SK-N-SH (cell line): ENCODE measurements around the gene DGKI. TPM values are rescaled to one million over a fixed set of nuclear protein-coding genes. Genes with fewer than 3 reads are reported as not detected.

Experiments
- CTCF ChIA-PET: fragments of 300-600, 350-600 bp; formaldehyde crosslinking; extraction: SDS; loops from one replicate; lab custom pipeline; 2021; lab: Yijun Ruan, JAX
- POLR2A ChIA-PET: fragments of 350-600 bp; sonication (Branson Sonifier 250); formaldehyde crosslinking; extraction: SDS; loops from one replicate; lab custom pipeline; 2020; ENCODE audit warnings: antibody characterized with exemption, inconsistent platforms; lab: Yijun Ruan, JAX
- DNase-seq: peaks from one replicate; pipeline ENCODE4 v3.0.0; 2012
- H2AFZ ChIP-seq: fragments of 200-600 bp; sonication (generic); 2 replicates; pipeline ENCODE4 v1.8.1; 2016; ENCODE audit warnings: antibody characterized with exemption, mild to moderate bottlenecking, low read depth
- H3F3A ChIP-seq: fragments of 200-600 bp; sonication (generic); replicated peaks from 2 replicates; pipeline ENCODE3; 2016; ENCODE audit warnings: antibody characterized with exemption, mild to moderate bottlenecking; ENCODE audit not compliant: insufficient read depth
- H3K27ac ChIP-seq, 2 experiments: fragments of 200-500 bp in 1 of 2; fragments of 200-600 bp in 1 of 2; sonication (Bioruptor generic) in 1 of 2; sonication (generic), shearing (Covaris generic) in 1 of 2; 2 replicates each; pipeline versions ENCODE4 v1.5.1 to v1.6.1; 2014 to 2016; ENCODE audit warnings: low read depth in 2 of 2, inconsistent platforms in 1 of 2, low read length in 1 of 2, mild to moderate bottlenecking in 1 of 2, mixed read lengths in 1 of 2
- H3K27me3 ChIP-seq: fragments of 200-600 bp; sonication (generic), shearing (Covaris generic); 2 replicates; pipeline ENCODE4 v1.6.1; 2016; ENCODE audit warnings: mixed run types; ENCODE audit not compliant: insufficient read depth
- H3K36me3 ChIP-seq, 2 experiments: fragments of 200-500 bp in 1 of 2; fragments of 200-600 bp in 1 of 2; sonication (Bioruptor generic) in 1 of 2; sonication (generic) in 1 of 2; replicated peaks in 1 of 2; 2 replicates each; pipeline versions ENCODE3 to v1.5.1; 2014 to 2016; ENCODE audit warnings: low read length in 1 of 2, mild to moderate bottlenecking in 1 of 2; ENCODE audit not compliant: insufficient read depth in 2 of 2, control insufficient read depth in 1 of 2
- H3K4me1 ChIP-seq, 2 experiments: fragments of 200-500 bp in 1 of 2; fragments of 200-600 bp in 1 of 2; sonication (Bioruptor generic) in 1 of 2; sonication (generic), shearing (Covaris generic) in 1 of 2; 2 replicates each; pipeline versions ENCODE4 v1.5.1 to v1.6.1; 2014 to 2016; ENCODE audit warnings: low read depth in 1 of 2, low read length in 1 of 2, mixed run types in 1 of 2; ENCODE audit not compliant: insufficient read depth in 2 of 2, control insufficient read depth in 1 of 2
- H3K4me2 ChIP-seq: fragments of 200-600 bp; sonication (generic), shearing (Covaris generic); 2 replicates; pipeline ENCODE4 v1.6.1; 2017; ENCODE audit warnings: mixed run types
- H3K4me3 ChIP-seq, 2 experiments: fragments of 200-500 bp in 1 of 2; fragments of 200-600 bp in 1 of 2; sonication (Bioruptor generic) in 1 of 2; sonication (generic), shearing (Covaris generic) in 1 of 2; 2 replicates each; pipeline versions ENCODE4 v1.5.1 to v1.8.1; 2014 to 2016; ENCODE audit warnings: low read depth in 2 of 2, inconsistent platforms in 1 of 2, low read length in 1 of 2, mild to moderate bottlenecking in 1 of 2, mixed read lengths in 1 of 2, moderate library complexity in 1 of 2
- H3K79me2 ChIP-seq: fragments of 200-600 bp; sonication (generic); 2 replicates; pipeline ENCODE4 v1.8.1; 2017; ENCODE audit warnings: mild to moderate bottlenecking; ENCODE audit not compliant: insufficient read depth
- H3K9ac ChIP-seq: fragments of 200-600 bp; sonication (generic); 2 replicates; pipeline ENCODE4 v1.6.1; 2017; ENCODE audit warnings: mixed run types
- H3K9me2 ChIP-seq: fragments of 200-600 bp; sonication (generic); 2 replicates; pipeline ENCODE4 v1.6.1; 2017; ENCODE audit warnings: mixed run types
- H3K9me3 ChIP-seq: fragments of 200-600 bp; sonication (generic); 2 replicates; pipeline ENCODE4 v1.6.1; 2017; ENCODE audit warnings: mixed run types, mild to moderate bottlenecking, moderate library complexity
- H4K20me1 ChIP-seq: fragments of 200-600 bp; sonication (generic); 2 replicates; pipeline ENCODE4 v1.6.1; 2017; ENCODE audit warnings: mild to moderate bottlenecking, mixed run types; ENCODE audit not compliant: insufficient read depth
- CHD2 ChIP-seq: fragments of 150-350 bp; IDR thresholded peaks from 2 replicates; pipeline ENCODE4 v1.6.1; 2018; ENCODE audit warnings: low read length; ENCODE audit not compliant: partially characterized antibody
- ELF1 ChIP-seq: IDR thresholded peaks from 2 replicates; pipeline ENCODE4 v1.4.0; 2012
- EP300 ChIP-seq, 2 experiments: IDR thresholded peaks; 2 replicates each; pipeline versions ENCODE4 v1.4.0 to v1.6.1; 2012; ENCODE audit warnings: borderline replicate concordance in 1 of 2, low read depth in 1 of 2, low read length in 1 of 2
- FOXJ3 ChIP-seq: sonication (generic); formaldehyde crosslinking; IDR thresholded peaks from 2 replicates; pipeline ENCODE4 v1.5.1; 2020; ENCODE audit warnings: mild to moderate bottlenecking, missing genetic modification reagents
- GABPA ChIP-seq: IDR thresholded peaks from 2 replicates; pipeline ENCODE4 v1.4.0; 2012; ENCODE audit warnings: low read depth, mild to moderate bottlenecking
- MEF2A ChIP-seq: IDR thresholded peaks from 2 replicates; pipeline ENCODE4 v1.4.0; 2012; ENCODE audit warnings: low read depth, borderline replicate concordance
- MXI1 ChIP-seq: IDR thresholded peaks from 2 replicates; pipeline ENCODE4 v1.6.1; 2012; ENCODE audit warnings: mild to moderate bottlenecking, low read depth, low read length, improper control_type of control experiment
- NRF1 ChIP-seq: IDR thresholded peaks from 2 replicates; pipeline ENCODE4 v1.6.1; 2012; ENCODE audit warnings: low read depth, mild to moderate bottlenecking, low read length
- RCOR1 ChIP-seq: fragments of 150-350 bp; IDR thresholded peaks from 2 replicates; pipeline ENCODE4 v1.6.1; 2017; ENCODE audit warnings: antibody characterized with exemption, low read length
- RFX5 ChIP-seq: IDR thresholded peaks from 2 replicates; pipeline ENCODE4 v1.6.1; 2012; ENCODE audit warnings: mild to moderate bottlenecking, improper control_type of control experiment, low read length
- SMC3 ChIP-seq: IDR thresholded peaks from 2 replicates; pipeline ENCODE4 v1.6.1; 2012; ENCODE audit warnings: low read depth, low read length, improper control_type of control experiment
- TAF1 ChIP-seq: IDR thresholded peaks from 2 replicates; pipeline ENCODE4 v1.6.1; 2012; ENCODE audit warnings: low read depth, mild to moderate bottlenecking, low read length, moderate library complexity, borderline replicate concordance
- TCF12 ChIP-seq: IDR thresholded peaks from 2 replicates; pipeline ENCODE4 v1.4.0; 2012
- USF1 ChIP-seq: IDR thresholded peaks from 2 replicates; pipeline ENCODE4 v1.4.0; 2012; ENCODE audit warnings: low read depth, borderline replicate concordance
- WGBS: methylation state at CpG from one replicate; pipeline ENCODE4 v1.1.6; 2017; ENCODE audit warnings: low lambda C conversion rate; 5-methylcytosine and 5-hydroxymethylcytosine counted together
- polyA plus RNA-seq, 3 experiments: library from polyadenylated mRNA; depleted of rRNA; stranded (reverse); fragments of >200 nt; gene quantifications; 2 replicates each; pipeline ENCODE4 v1.2.3, GENCODE V29; 2012
- TF ChIP-seq, protein P1 (sequence below): fragments of 200-600 bp; sonication (generic); IDR thresholded peaks from 2 replicates; pipeline ENCODE4 v1.6.1; 2017; ENCODE audit warnings: antibody characterized with exemption, mild to moderate bottlenecking, moderate library complexity
- TF ChIP-seq, protein P2 (sequence below): fragments of 150-350 bp; IDR thresholded peaks from 2 replicates; pipeline ENCODE4 v1.6.1; 2017; ENCODE audit warnings: antibody characterized with exemption, low read length, low read depth, borderline replicate concordance
- TF ChIP-seq, protein P3 (sequence below): IDR thresholded peaks from 2 replicates; pipeline ENCODE4 v1.4.0; 2012; ENCODE audit warnings: low read depth

DGKI gene
- polyA plus RNA-seq, 1 of the 3 experiments (the other 2 are of a cell fraction): 1.3 TPM

DNA sequence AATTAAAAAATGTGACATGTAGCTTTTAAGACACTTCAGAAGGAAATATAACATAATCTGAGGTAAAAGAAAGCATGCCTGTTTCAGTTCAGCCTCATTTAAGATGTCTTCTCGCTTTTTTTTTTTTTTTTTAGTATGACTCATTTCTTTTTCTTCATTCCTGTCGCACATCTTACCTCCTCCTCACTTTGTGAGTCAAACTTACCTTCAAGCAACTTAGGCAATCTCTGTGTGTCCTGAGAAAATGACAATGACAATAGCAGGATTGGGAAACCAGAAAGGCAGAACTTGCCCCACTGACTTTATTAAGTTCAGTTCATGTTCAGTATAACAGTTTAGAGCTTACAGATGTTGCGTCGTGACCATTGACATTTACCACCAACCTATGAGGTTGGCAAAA lies 511.0 kb downstream of the DGKI start:
- no peak overlapping the region for H3K4me3 ChIP-seq
- WGBS: 75% methylated on average over 4 of the region's 4 CpGs
- H3K36me3 ChIP-seq: no peaks in the 10 kb centered on the region
- H4K20me1 ChIP-seq: no peaks in the 10 kb centered on the region
- no peak overlapping the region for H2AFZ ChIP-seq
- no peaks in the 10 kb centered on the region for H3F3A ChIP-seq
- POLR2A ChIA-PET: no interaction called here
- DNase-seq: no peak
- CTCF ChIA-PET: interaction anchor here (1.0 to 2.9 kb wide), 2 partner anchors 10 to 167 kb away, joined by 3 to 13 read pairs; no protein-coding TSS in a partner anchor
- no peaks in the 10 kb centered on the region for H3K9me3 ChIP-seq
- TF ChIP-seq, protein P1, sequence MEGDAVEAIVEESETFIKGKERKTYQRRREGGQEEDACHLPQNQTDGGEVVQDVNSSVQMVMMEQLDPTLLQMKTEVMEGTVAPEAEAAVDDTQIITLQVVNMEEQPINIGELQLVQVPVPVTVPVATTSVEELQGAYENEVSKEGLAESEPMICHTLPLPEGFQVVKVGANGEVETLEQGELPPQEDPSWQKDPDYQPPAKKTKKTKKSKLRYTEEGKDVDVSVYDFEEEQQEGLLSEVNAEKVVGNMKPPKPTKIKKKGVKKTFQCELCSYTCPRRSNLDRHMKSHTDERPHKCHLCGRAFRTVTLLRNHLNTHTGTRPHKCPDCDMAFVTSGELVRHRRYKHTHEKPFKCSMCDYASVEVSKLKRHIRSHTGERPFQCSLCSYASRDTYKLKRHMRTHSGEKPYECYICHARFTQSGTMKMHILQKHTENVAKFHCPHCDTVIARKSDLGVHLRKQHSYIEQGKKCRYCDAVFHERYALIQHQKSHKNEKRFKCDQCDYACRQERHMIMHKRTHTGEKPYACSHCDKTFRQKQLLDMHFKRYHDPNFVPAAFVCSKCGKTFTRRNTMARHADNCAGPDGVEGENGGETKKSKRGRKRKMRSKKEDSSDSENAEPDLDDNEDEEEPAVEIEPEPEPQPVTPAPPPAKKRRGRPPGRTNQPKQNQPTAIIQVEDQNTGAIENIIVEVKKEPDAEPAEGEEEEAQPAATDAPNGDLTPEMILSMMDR: no peak
- TF ChIP-seq RCOR1 (no peak), TCF12 (no peak), NRF1 (no peak), USF1 (no peak), RFX5 (no peak), GABPA (no peak), EP300 (IDR thresholded peaks at IDR 0.05; ENCODE audit: borderline replicate concordance in 1 of 2, low read depth in 1 of 2, low read length in 1 of 2) (no peak), MXI1 (no peak), FOXJ3 (CRISPR knock-in tag) (no peak), MEF2A (no peak), CHD2 (no peak), SMC3 (no peak), TAF1 (no peak), ELF1 (no peak)
- TF ChIP-seq, protein P2, sequence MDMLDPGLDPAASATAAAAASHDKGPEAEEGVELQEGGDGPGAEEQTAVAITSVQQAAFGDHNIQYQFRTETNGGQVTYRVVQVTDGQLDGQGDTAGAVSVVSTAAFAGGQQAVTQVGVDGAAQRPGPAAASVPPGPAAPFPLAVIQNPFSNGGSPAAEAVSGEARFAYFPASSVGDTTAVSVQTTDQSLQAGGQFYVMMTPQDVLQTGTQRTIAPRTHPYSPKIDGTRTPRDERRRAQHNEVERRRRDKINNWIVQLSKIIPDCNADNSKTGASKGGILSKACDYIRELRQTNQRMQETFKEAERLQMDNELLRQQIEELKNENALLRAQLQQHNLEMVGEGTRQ: no peak
- TF ChIP-seq, protein P3, sequence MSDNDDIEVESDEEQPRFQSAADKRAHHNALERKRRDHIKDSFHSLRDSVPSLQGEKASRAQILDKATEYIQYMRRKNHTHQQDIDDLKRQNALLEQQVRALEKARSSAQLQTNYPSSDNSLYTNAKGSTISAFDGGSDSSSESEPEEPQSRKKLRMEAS: no peak
- H3K4me2 ChIP-seq: no peak overlapping the region
- no peak overlapping the region for H3K27ac ChIP-seq
- H3K79me2 ChIP-seq: no peaks in the 10 kb centered on the region
- H3K27me3 ChIP-seq: no peaks in the 10 kb centered on the region
- no peak overlapping the region for H3K9ac ChIP-seq
- no peaks in the 10 kb centered on the region; a peak in 1 of 4 replicates for H3K4me1 ChIP-seq
- no peaks in the 10 kb centered on the region for H3K9me2 ChIP-seq
